GM12878 (cell line): ENCODE data around the gene GTF3A. TPM values are rescaled to one million over a fixed set of nuclear protein-coding genes. Genes with fewer than 3 reads are reported as not detected.

Experiments used
- ATAC-seq: fragments of 200-7000 bp; cut with Tn5 transposase; 3 replicates; pipeline ENCODE4 v1.9.1; 2020; ENCODE audit warnings: mild to moderate bottlenecking, moderate library complexity
- BruUV-seq: library from RNA; stranded (reverse); fragments of 400-500 nt; replicated peaks from 2 replicates; lab custom pipeline; 2021; lab: Mats Ljungman, UMichigan
- CTCF ChIA-PET: fragments of 300-600 bp; sonication (Branson Sonifier 250); formaldehyde crosslinking; extraction: SDS; loops from one replicate; lab custom pipeline; 2021; ENCODE audit warnings: inconsistent platforms; lab: Yijun Ruan, JAX
- POLR2A ChIA-PET: fragments of 350-600 bp; formaldehyde crosslinking; extraction: SDS; loops from one replicate; lab custom pipeline; 2021; ENCODE audit warnings: inconsistent platforms; lab: Charles Lee
- RAD21 ChIA-PET: fragments of 300-600 bp; sonication (Branson Sonifier 250); formaldehyde crosslinking; loops from one replicate; lab custom pipeline; 2023; ENCODE audit warnings: antibody characterized with exemption; ENCODE audit not compliant: unreplicated experiment; lab: Charles Lee
- SMC1A ChIA-PET: fragments of 300-600 bp; sonication (Branson Sonifier 250); formaldehyde crosslinking; loops from one replicate; lab custom pipeline; 2023; ENCODE audit not compliant: unreplicated experiment, uncharacterized antibody; lab: Charles Lee
- DNase-seq: peaks from one replicate; pipeline ENCODE4 v3.0.0-alpha.2; 2011; ENCODE audit warnings: low read depth, low spot score
- FAIRE-seq: peaks from 3 replicates; lab custom pipeline; 2011; peaks lifted over from hg19 to GRCh38; lab: Jason Lieb, UNC
- H2AFZ ChIP-seq: 2 replicates; pipeline ENCODE4 v1.6.0; 2011; ENCODE audit warnings: low read depth, low read length, control low read depth; ENCODE audit not compliant: control insufficient read depth
- H3K27ac ChIP-seq: 2 replicates; pipeline ENCODE4 v1.5.1; 2011; ENCODE audit warnings: control low read depth; ENCODE audit not compliant: control insufficient read depth, insufficient read depth
- H3K27me3 ChIP-seq, 2 experiments: replicated peaks in 1 of 2; 2 replicates each; pipeline versions ENCODE4 v1.6.0 to v1.6.1; 2011; ENCODE audit warnings: low read length in 1 of 2; ENCODE audit not compliant: control insufficient read depth in 2 of 2, insufficient read depth in 2 of 2
- H3K36me3 ChIP-seq, 2 experiments: 2 replicates each; pipeline ENCODE4 v1.5.1; 2011; ENCODE audit warnings: low read length in 1 of 2; ENCODE audit not compliant: control insufficient read depth in 2 of 2, insufficient read depth in 2 of 2
- H3K4me1 ChIP-seq: 2 replicates; pipeline ENCODE4 v1.6.1; 2011; ENCODE audit warnings: mild to moderate bottlenecking, low read length, moderate library complexity, mixed read lengths; ENCODE audit not compliant: control insufficient read depth, insufficient read depth
- H3K4me2 ChIP-seq: 2 replicates; pipeline ENCODE4 v1.6.0; 2011; ENCODE audit warnings: control low read depth; ENCODE audit not compliant: control insufficient read depth, insufficient read depth
- H3K4me3 ChIP-seq: fragments of 200-600 bp; sonication (generic); 2 replicates; pipeline ENCODE4 v1.5.1; 2016
- H3K79me2 ChIP-seq: 2 replicates; pipeline ENCODE4 v1.6.0; 2011; ENCODE audit warnings: low read length; ENCODE audit not compliant: control insufficient read depth, insufficient read depth
- H3K9ac ChIP-seq: 2 replicates; pipeline ENCODE4 v1.8.0; 2011; ENCODE audit warnings: low read length, control low read depth, mixed read lengths; ENCODE audit not compliant: control insufficient read depth, insufficient read depth
- H3K9me3 ChIP-seq: replicated peaks from 3 replicates; pipeline ENCODE4 v1.5.1; 2011; ENCODE audit warnings: mild to moderate bottlenecking, low read length; ENCODE audit not compliant: control insufficient read depth, insufficient read depth
- H4K20me1 ChIP-seq: 2 replicates; pipeline ENCODE4 v1.6.0; 2011; ENCODE audit not compliant: control insufficient read depth, insufficient read depth
- ATF7 ChIP-seq: fragments of 450-650 bp; IDR thresholded peaks from 2 replicates; pipeline ENCODE4 v1.6.1; 2016; ENCODE audit warnings: low read depth, mild to moderate bottlenecking
- CHD4 ChIP-seq: fragments of 200-600 bp; sonication (generic); IDR thresholded peaks from 2 replicates; pipeline ENCODE4 v1.6.1; 2016; ENCODE audit warnings: mild to moderate bottlenecking
- FOXK2 ChIP-seq: fragments of 450-650 bp; IDR thresholded peaks from 2 replicates; pipeline ENCODE4 v1.6.1; 2017; ENCODE audit warnings: mild to moderate bottlenecking, moderate library complexity
- HSF1 ChIP-seq: fragments of 150-350 bp; IDR thresholded peaks from 2 replicates; pipeline ENCODE4 v1.6.1; 2014; ENCODE audit warnings: mild to moderate bottlenecking, low read depth, low read length
- NR2F1 ChIP-seq: fragments of 450-650 bp; conservative IDR thresholded peaks from 2 replicates; pipeline ENCODE4 v1.6.1; 2017; ENCODE audit warnings: mild to moderate bottlenecking
- PAX5 ChIP-seq: IDR thresholded peaks from 2 replicates; pipeline ENCODE4 v1.6.1; 2011; ENCODE audit warnings: low read depth, low read length, borderline replicate concordance
- POLR2AphosphoS5 ChIP-seq: IDR thresholded peaks from 2 replicates; pipeline ENCODE4 v1.6.1; 2011; ENCODE audit warnings: mild to moderate bottlenecking, low read length, inconsistent platforms
- SMAD1 ChIP-seq: fragments of 450-650 bp; IDR thresholded peaks from 2 replicates; pipeline ENCODE4 v1.6.1; 2018; ENCODE audit warnings: mild to moderate bottlenecking, low read depth; ENCODE audit not compliant: partially characterized antibody
- SPI1 ChIP-seq: IDR thresholded peaks from 2 replicates; pipeline ENCODE4 v1.6.1; 2011; ENCODE audit warnings: low read depth, mild to moderate bottlenecking, low read length, moderate library complexity, borderline replicate concordance; ENCODE audit not compliant: insufficient read depth
- STAT1 ChIP-seq: fragments of 450-650 bp; conservative IDR thresholded peaks from 2 replicates; pipeline ENCODE4 v1.6.1; 2014; ENCODE audit warnings: antibody characterized with exemption, mild to moderate bottlenecking
- SUPT20H ChIP-seq: IDR thresholded peaks from 2 replicates; pipeline ENCODE4 v1.6.1; 2011; ENCODE audit warnings: low read depth, mild to moderate bottlenecking, low read length, moderate library complexity, borderline replicate concordance; ENCODE audit not compliant: control insufficient read depth
- SUZ12 ChIP-seq: fragments of 200-600 bp; sonication (generic); IDR thresholded peaks from one replicate; pipeline ENCODE4 v1.6.1; 2018; ENCODE audit warnings: antibody characterized with exemption, mild to moderate bottlenecking; ENCODE audit not compliant: unreplicated experiment
- ZNF217 ChIP-seq: fragments of 450-650 bp; IDR thresholded peaks from 2 replicates; pipeline ENCODE4 v1.6.1; 2017; ENCODE audit warnings: antibody characterized with exemption, mild to moderate bottlenecking
- WGBS: methylation state at CpG from one replicate; pipeline ENCODE4 v1.1.6; 2016; ENCODE audit warnings: low lambda C conversion rate; ENCODE audit not compliant: insufficient replicate concordance, insufficient coverage; ENCODE audit errors: missing lambda C conversion rate; 5-methylcytosine and 5-hydroxymethylcytosine counted together
- in situ Hi-C: fragments of 300-500 bp; cut with MboI; formaldehyde crosslinking; loops from 9 replicates; pipeline ENCODE4 v1.14.3; 2018; ENCODE audit warnings: mixed read lengths
- intact Hi-C: fragments of 100-400 bp; cut with micrococcal nuclease; formaldehyde crosslinking; loops from one replicate; pipeline ENCODE4 v1.14.2; 2022; ENCODE audit not compliant: unreplicated experiment
- polyA plus RNA-seq, 11 experiments: library from polyadenylated mRNA; depleted of rRNA in 4 of 11; unstranded in 6 of 11; stranded (reverse) in 5 of 11; fragments of >200 nt; fragmentation: Nextera tagmentation in 4 of 11; fragmentation: Illumina TruSeq in 1 of 11; extraction: Ambion mirVana in 4 of 11; extraction: Trizol in 1 of 11; gene quantifications; 1 replicate in 1 of 11; 2 replicates in 10 of 11; pipeline versions ENCODE4 v1.2.1 to v1.2.3, GENCODE V29; 2011 to 2016; ENCODE audit warnings: inconsistent platforms in 2 of 11, missing spikeins in 2 of 11, low read depth in 1 of 11
- total RNA-seq, 4 experiments: library from RNA; depleted of rRNA in 3 of 4; stranded (reverse); fragments of >200 nt in 3 of 4; fragmentation: Illumina TruSeq in 1 of 4; extraction: Trizol in 1 of 4; gene quantifications; 2 replicates each; pipeline versions ENCODE4 v1.2.1 to v1.2.3, GENCODE V29; 2013 to 2021

Gene GTF3A
- total and polyA plus RNA-seq, 10 of the 15 experiments (the other 5 are each of a cell fraction or from before 2014, with no cell fraction given), result 74.2 to 524 (median 216) TPM

GRCh38 chr13:27384285-27384684 lies 40.1 kb upstream of the GTF3A start:
- Histone ChIP-seq H3K36me3 (no peaks in the 10 kb centered on the region), H3K4me1 (no peaks in the 10 kb centered on the region), H3K4me2 (no peak overlapping the region), H3K9me3 (no peaks in the 10 kb centered on the region), H4K20me1 (no peaks in the 10 kb centered on the region), H3K9ac (no peak overlapping the region), H3K27me3 (peaks cover 0 to 1% of the 10 kb centered on the region in 2 experiments; a peak in 2 of 4 replicates), H3K79me2 (no peaks in the 10 kb centered on the region), H2AFZ (no peak overlapping the region), H3K27ac (no peak overlapping the region), H3K4me3 (no peak overlapping the region)
- ChIA-PET CTCF (interaction anchor here (1.0 to 15.1 kb wide), 2 partner anchors 22 to 443 kb away, joined by 3 to 189 read pairs; no protein-coding TSS in a partner anchor), POLR2A (no interaction called here), SMC1A (no interaction called here), RAD21 (interaction anchor here (1.2 kb wide), 1 partner anchor 443 kb away, joined by 3 read pairs; no protein-coding TSS in a partner anchor)
- in situ Hi-C loops (no loop called here), intact Hi-C loops (no loop called here)
- no peak for ATAC-seq
- no peak for FAIRE-seq
- no peak for DNase-seq
- no TSS peak for BruUV-seq
- 38% methylated on average over 4 of the region's 4 CpGs for WGBS
- TF ChIP-seq SUPT20H (no peak), FOXK2 (no peak), CHD4 (no peak), POLR2AphosphoS5 (no peak), ZNF217 (no peak), STAT1 (no peak), SMAD1 (no peak), HSF1 (no peak), PAX5 (no peak), ATF7 (no peak), SUZ12 (no peak), NR2F1 (no peak), SPI1 (no peak)
